Neural cell (in vitro differentiated cells): Measurements from ENCODE around the gene HEG1. TPM values are rescaled to one million over a fixed set of nuclear protein-coding genes. Genes with fewer than 3 reads are reported as not detected.

ENCODE experiments used
- H2AFZ ChIP-seq: fragments of 200-600, 300-800 bp; sonication (generic), shearing (Covaris generic); 2 replicates; pipeline ENCODE4 v1.6.0; 2014; ENCODE audit warnings: low read depth, mild to moderate bottlenecking, antibody characterized with exemption, low read length, moderate library complexity
- H3F3A ChIP-seq: fragments of 200-600 bp; shearing (Covaris generic); 2 replicates; pipeline ENCODE4 v1.6.1; 2016; ENCODE audit warnings: mild to moderate bottlenecking, moderate library complexity, mixed read lengths, antibody characterized with exemption, low read length; ENCODE audit not compliant: insufficient read depth, poor library complexity, severe bottlenecking
- H3K27ac ChIP-seq: fragments of 200-600, 300-800 bp; sonication (generic), shearing (Covaris generic); 2 replicates; pipeline ENCODE4 v1.5.1; 2014; ENCODE audit warnings: mild to moderate bottlenecking, low read length, moderate library complexity
- H3K27me3 ChIP-seq: fragments of 300-800, 200-600 bp; sonication (generic), shearing (Covaris generic); 2 replicates; pipeline ENCODE4 v1.6.0; 2014; ENCODE audit warnings: mild to moderate bottlenecking, low read depth, low read length, moderate library complexity; ENCODE audit not compliant: insufficient read depth
- H3K36me3 ChIP-seq: fragments of 300-800, 200-600 bp; sonication (generic), shearing (Covaris generic); 2 replicates; pipeline ENCODE4 v1.5.1; 2014; ENCODE audit warnings: mild to moderate bottlenecking, antibody characterized with exemption, low read length, moderate library complexity; ENCODE audit not compliant: insufficient read depth
- H3K4me2 ChIP-seq: fragments of 300-800, 200-600 bp; sonication (generic), shearing (Covaris generic); 2 replicates; pipeline ENCODE4 v1.6.0; 2014; ENCODE audit warnings: mild to moderate bottlenecking, low read length
- H3K4me3 ChIP-seq: fragments of 300-800, 200-600 bp; sonication (generic), shearing (Covaris generic); 2 replicates; pipeline ENCODE4 v1.5.1; 2014; ENCODE audit warnings: mild to moderate bottlenecking, low read length, moderate library complexity
- H3K79me2 ChIP-seq: fragments of 200-600 bp; shearing (Covaris generic); replicated peaks from 2 replicates; pipeline ENCODE4 v1.6.0; 2014; ENCODE audit warnings: mild to moderate bottlenecking, low read length, moderate library complexity; ENCODE audit not compliant: insufficient read depth
- H3K9ac ChIP-seq: fragments of 300-800, 200-600 bp; sonication (generic), shearing (Covaris generic); 2 replicates; pipeline ENCODE4 v1.6.1; 2016; ENCODE audit warnings: mild to moderate bottlenecking, low read length, mixed read lengths
- H3K9me2 ChIP-seq: fragments of 200-600 bp; shearing (Covaris generic); 2 replicates; pipeline ENCODE4 v1.6.1; 2016; ENCODE audit warnings: mild to moderate bottlenecking, low read length, mixed read lengths; ENCODE audit not compliant: insufficient read depth
- H3K9me3 ChIP-seq: fragments of 200-600, 300-800 bp; sonication (generic), shearing (Covaris generic); 2 replicates; pipeline ENCODE4 v1.6.1; 2016; ENCODE audit warnings: mild to moderate bottlenecking, mixed run types, low read length, moderate library complexity, mixed read lengths
- H4K20me1 ChIP-seq: fragments of 200-600 bp; shearing (Covaris generic); 2 replicates; pipeline ENCODE4 v1.6.1; 2016; ENCODE audit warnings: mild to moderate bottlenecking, mixed run types; ENCODE audit not compliant: insufficient read depth
- EP300 ChIP-seq: fragments of 450-650 bp; conservative IDR thresholded peaks from 2 replicates; pipeline ENCODE4 v1.6.1; 2014; ENCODE audit warnings: antibody characterized with exemption, mild to moderate bottlenecking, moderate library complexity; ENCODE audit not compliant: poor library complexity, severe bottlenecking
- EZH2 ChIP-seq: fragments of 200-600, 300-800 bp; shearing (Covaris generic), sonication (generic); IDR thresholded peaks from 2 replicates; pipeline ENCODE4 v1.6.1; 2014; ENCODE audit warnings: antibody characterized with exemption, low read length, borderline replicate concordance, mild to moderate bottlenecking; ENCODE audit not compliant: insufficient read depth, poor library complexity, severe bottlenecking
- MXI1 ChIP-seq: fragments of 450-650 bp; conservative IDR thresholded peaks from 2 replicates; pipeline ENCODE4 v1.6.1; 2014; ENCODE audit warnings: antibody characterized with exemption, mild to moderate bottlenecking; ENCODE audit not compliant: poor library complexity, severe bottlenecking
- POLR2AphosphoS5 ChIP-seq: IDR thresholded peaks from 2 replicates; pipeline ENCODE4 v1.6.1; 2012
- RAD21 ChIP-seq: fragments of 450-650 bp; conservative IDR thresholded peaks from 2 replicates; pipeline ENCODE4 v1.6.1; 2014; ENCODE audit warnings: antibody characterized with exemption, mild to moderate bottlenecking, moderate library complexity
- SMC3 ChIP-seq: fragments of 450-650 bp; conservative IDR thresholded peaks from 2 replicates; pipeline ENCODE4 v1.6.1; 2014; ENCODE audit warnings: antibody characterized with exemption, mild to moderate bottlenecking, moderate library complexity; ENCODE audit not compliant: poor library complexity
- TAF1 ChIP-seq: IDR thresholded peaks from 2 replicates; pipeline ENCODE4 v1.6.1; 2012; ENCODE audit warnings: low read depth
- polyA plus RNA-seq: library from polyadenylated mRNA; depleted of rRNA; stranded (reverse); fragments of >200 nt; gene quantifications from 2 replicates; pipeline ENCODE4 v1.2.3, GENCODE V29; 2014
- TF ChIP-seq, protein P1 (sequence below): fragments of 450-650 bp; IDR thresholded peaks from 2 replicates; pipeline ENCODE4 v1.5.1; 2014; ENCODE audit warnings: antibody characterized with exemption, mild to moderate bottlenecking, moderate library complexity; ENCODE audit not compliant: poor library complexity, severe bottlenecking
- TF ChIP-seq, protein P2 (sequence below): IDR thresholded peaks from 2 replicates; pipeline ENCODE4 v1.6.1; 2012; ENCODE audit warnings: borderline replicate concordance

Gene HEG1
- polyA plus RNA-seq, 1 donor from 2014 or later, result 0.48 TPM

DNA sequence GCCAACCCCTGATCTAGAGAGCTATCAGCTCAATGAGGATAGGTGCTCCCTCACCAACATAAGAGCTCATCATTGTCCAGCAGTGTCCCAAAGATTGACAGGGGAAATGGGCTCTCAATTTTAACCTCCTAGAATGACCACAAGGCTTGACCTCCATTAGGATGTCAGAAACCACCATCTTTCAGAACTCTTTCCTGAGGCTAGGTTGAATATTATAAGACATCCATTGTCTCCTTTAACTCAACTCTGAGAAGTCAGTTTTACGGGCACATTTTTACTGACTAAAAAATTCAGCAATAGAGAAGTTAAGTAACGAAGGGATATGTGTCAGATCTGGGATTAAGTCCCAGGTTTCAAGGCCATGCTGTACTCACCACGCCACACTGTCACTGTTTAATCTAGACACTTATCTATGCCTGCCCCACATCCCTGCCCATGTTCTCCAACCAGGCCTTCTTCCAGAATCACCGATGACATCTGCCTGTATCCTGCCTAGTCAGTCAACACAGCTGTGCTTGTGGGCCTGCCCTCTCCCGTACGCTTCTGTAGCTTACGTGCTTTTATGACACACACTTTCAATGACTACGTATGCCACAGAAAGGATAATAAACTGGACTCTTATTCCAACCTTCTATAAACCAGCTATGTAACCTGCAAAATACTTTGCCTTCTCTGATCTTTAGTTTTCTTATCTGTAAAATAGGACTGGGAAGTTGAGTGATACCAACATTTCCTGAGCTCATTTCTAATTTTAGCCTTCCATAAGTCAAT lies 104.1 kb downstream of the HEG1 start:
- no peaks in the 10 kb centered on the region for H3K27me3 ChIP-seq
- no peaks in the 10 kb centered on the region for H3F3A ChIP-seq
- H3K4me2 ChIP-seq, result no peak overlapping the region
- no peak overlapping the region for H3K9ac ChIP-seq
- no peaks in the 10 kb centered on the region for H3K9me2 ChIP-seq
- H2AFZ ChIP-seq, result no peak overlapping the region
- no peaks in the 10 kb centered on the region for H4K20me1 ChIP-seq
- H3K36me3 ChIP-seq, result no peaks in the 10 kb centered on the region
- TF ChIP-seq EP300, result no peak
- TF ChIP-seq TAF1, result no peak
- no peak for TF ChIP-seq MXI1
- TF ChIP-seq POLR2AphosphoS5, result no peak
- TF ChIP-seq RAD21, result no peak
- TF ChIP-seq EZH2, result no peak
- no peak for TF ChIP-seq SMC3
- TF ChIP-seq, protein P1, sequence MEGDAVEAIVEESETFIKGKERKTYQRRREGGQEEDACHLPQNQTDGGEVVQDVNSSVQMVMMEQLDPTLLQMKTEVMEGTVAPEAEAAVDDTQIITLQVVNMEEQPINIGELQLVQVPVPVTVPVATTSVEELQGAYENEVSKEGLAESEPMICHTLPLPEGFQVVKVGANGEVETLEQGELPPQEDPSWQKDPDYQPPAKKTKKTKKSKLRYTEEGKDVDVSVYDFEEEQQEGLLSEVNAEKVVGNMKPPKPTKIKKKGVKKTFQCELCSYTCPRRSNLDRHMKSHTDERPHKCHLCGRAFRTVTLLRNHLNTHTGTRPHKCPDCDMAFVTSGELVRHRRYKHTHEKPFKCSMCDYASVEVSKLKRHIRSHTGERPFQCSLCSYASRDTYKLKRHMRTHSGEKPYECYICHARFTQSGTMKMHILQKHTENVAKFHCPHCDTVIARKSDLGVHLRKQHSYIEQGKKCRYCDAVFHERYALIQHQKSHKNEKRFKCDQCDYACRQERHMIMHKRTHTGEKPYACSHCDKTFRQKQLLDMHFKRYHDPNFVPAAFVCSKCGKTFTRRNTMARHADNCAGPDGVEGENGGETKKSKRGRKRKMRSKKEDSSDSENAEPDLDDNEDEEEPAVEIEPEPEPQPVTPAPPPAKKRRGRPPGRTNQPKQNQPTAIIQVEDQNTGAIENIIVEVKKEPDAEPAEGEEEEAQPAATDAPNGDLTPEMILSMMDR, result no peak
- TF ChIP-seq, protein P2, sequence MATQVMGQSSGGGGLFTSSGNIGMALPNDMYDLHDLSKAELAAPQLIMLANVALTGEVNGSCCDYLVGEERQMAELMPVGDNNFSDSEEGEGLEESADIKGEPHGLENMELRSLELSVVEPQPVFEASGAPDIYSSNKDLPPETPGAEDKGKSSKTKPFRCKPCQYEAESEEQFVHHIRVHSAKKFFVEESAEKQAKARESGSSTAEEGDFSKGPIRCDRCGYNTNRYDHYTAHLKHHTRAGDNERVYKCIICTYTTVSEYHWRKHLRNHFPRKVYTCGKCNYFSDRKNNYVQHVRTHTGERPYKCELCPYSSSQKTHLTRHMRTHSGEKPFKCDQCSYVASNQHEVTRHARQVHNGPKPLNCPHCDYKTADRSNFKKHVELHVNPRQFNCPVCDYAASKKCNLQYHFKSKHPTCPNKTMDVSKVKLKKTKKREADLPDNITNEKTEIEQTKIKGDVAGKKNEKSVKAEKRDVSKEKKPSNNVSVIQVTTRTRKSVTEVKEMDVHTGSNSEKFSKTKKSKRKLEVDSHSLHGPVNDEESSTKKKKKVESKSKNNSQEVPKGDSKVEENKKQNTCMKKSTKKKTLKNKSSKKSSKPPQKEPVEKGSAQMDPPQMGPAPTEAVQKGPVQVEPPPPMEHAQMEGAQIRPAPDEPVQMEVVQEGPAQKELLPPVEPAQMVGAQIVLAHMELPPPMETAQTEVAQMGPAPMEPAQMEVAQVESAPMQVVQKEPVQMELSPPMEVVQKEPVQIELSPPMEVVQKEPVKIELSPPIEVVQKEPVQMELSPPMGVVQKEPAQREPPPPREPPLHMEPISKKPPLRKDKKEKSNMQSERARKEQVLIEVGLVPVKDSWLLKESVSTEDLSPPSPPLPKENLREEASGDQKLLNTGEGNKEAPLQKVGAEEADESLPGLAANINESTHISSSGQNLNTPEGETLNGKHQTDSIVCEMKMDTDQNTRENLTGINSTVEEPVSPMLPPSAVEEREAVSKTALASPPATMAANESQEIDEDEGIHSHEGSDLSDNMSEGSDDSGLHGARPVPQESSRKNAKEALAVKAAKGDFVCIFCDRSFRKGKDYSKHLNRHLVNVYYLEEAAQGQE, result no peak
- H3K4me3 ChIP-seq, result no peak overlapping the region
- H3K79me2 ChIP-seq, result no peaks in the 10 kb centered on the region
- H3K27ac ChIP-seq, result no peak overlapping the region
- no peaks in the 10 kb centered on the region for H3K9me3 ChIP-seq

DNA sequence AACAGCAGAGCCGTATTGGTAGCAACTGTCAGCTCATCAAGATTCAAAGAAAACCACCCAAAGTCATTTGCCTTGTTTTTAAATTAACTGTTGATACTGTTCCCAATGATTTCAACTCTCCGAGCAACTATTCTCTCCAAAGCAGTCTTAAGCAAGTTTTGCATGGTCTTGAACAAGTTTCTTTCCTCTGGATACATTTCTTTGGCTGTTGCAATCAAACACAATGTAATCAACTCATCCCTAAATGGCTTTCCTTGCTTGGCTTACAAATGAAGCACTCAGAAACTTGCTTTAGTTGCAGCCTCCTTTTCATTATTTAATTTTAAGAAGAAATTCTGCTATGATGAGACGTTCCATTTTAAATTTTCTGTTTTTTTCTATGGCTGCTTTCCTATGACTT lies 105.8 kb downstream of the HEG1 start:
- no peaks in the 10 kb centered on the region for H3K9me3 ChIP-seq
- H2AFZ ChIP-seq, result no peak overlapping the region
- TF ChIP-seq POLR2AphosphoS5, result no peak
- TF ChIP-seq RAD21, result no peak
- TF ChIP-seq, protein P2, result no peak
- no peak for TF ChIP-seq EP300
- TF ChIP-seq SMC3, result no peak
- TF ChIP-seq EZH2, result no peak
- TF ChIP-seq TAF1, result no peak
- TF ChIP-seq, protein P1, result no peak
- no peak for TF ChIP-seq MXI1
- H3K36me3 ChIP-seq, result no peaks in the 10 kb centered on the region
- H3K9ac ChIP-seq, result no peak overlapping the region
- no peaks in the 10 kb centered on the region for H3K9me2 ChIP-seq
- no peaks in the 10 kb centered on the region for H4K20me1 ChIP-seq
- no peaks in the 10 kb centered on the region for H3K27me3 ChIP-seq
- no peaks in the 10 kb centered on the region for H3K79me2 ChIP-seq
- no peak overlapping the region for H3K27ac ChIP-seq
- no peak overlapping the region for H3K4me2 ChIP-seq
- no peak overlapping the region for H3K4me3 ChIP-seq
- no peaks in the 10 kb centered on the region for H3F3A ChIP-seq
